Sigmoid colon (tissue), 7 donors: ENCODE data around the gene ROBO3. TPM values are rescaled to one million over a fixed set of nuclear protein-coding genes. Genes with fewer than 3 reads are reported as not detected.

Source experiments
- DNase-seq: peaks from one replicate; pipeline ENCODE4 v3.0.0-alpha.2; 2019
- H3K27ac ChIP-seq, 4 donors: fragments of 200-600 bp; sonication (generic); one replicate each; pipeline ENCODE4 v1.5.1; 2016 to 2019; ENCODE audit warnings: mild to moderate bottlenecking in 1 of 4
- H3K27me3 ChIP-seq, 3 donors: fragments of 200-600 bp; sonication (generic); one replicate each; pipeline ENCODE4 v1.5.1; 2019; ENCODE audit warnings: mild to moderate bottlenecking in 1 of 3
- H3K36me3 ChIP-seq, 4 donors: fragments of 200-600 bp; sonication (generic); one replicate each; pipeline ENCODE4 v1.5.1; 2016 to 2019
- H3K4me1 ChIP-seq, 4 donors: fragments of 200-600 bp; sonication (generic); one replicate each; pipeline ENCODE4 v1.5.1; 2017 to 2019
- H3K4me3 ChIP-seq, 4 donors: fragments of 200-600 bp; sonication (generic); one replicate each; pipeline ENCODE4 v1.5.1; 2017 to 2019; ENCODE audit warnings: mild to moderate bottlenecking in 2 of 4, moderate library complexity in 1 of 4
- H3K9me3 ChIP-seq, 4 donors: fragments of 200-600 bp in 3 of 4; sonication (generic) in 3 of 4; one replicate each; pipeline versions ENCODE4 v1.5.1 to v1.6.1; 2013 to 2019
- EP300 ChIP-seq, 4 donors: sonication (generic); formaldehyde crosslinking; IDR thresholded peaks; one replicate each; pipeline ENCODE4 v1.6.1; 2017; ENCODE audit warnings: antibody characterized with exemption in 4 of 4
- POLR2A ChIP-seq, 2 donors: fragments of 450-650 bp; IDR thresholded peaks; one replicate each; pipeline ENCODE4 v1.6.1; 2016; ENCODE audit warnings: antibody characterized with exemption in 2 of 2, mild to moderate bottlenecking in 2 of 2, moderate library complexity in 2 of 2
- POLR2AphosphoS5 ChIP-seq, 4 donors: sonication (generic); formaldehyde crosslinking; IDR thresholded peaks; one replicate each; pipeline ENCODE4 v1.6.1; 2017; ENCODE audit warnings: antibody characterized with exemption in 4 of 4
- whole genome bisulfite sequencing, 2 donors: extraction: QIAGEN DNeasy Blood & Tissue Kit; methylation state at CpG; one replicate each; pipeline ENCODE4 v1.1.7; 2013; 5-methylcytosine and 5-hydroxymethylcytosine counted together
- intact Hi-C: fragments of 100-400 bp; cut with DNase I; formaldehyde crosslinking; loops from one replicate; pipeline ENCODE4 v1.15.1; 2023
- polyA plus RNA-seq, 3 donors: library from polyadenylated mRNA; stranded (reverse); fragments of 200-250 nt; gene quantifications; one replicate each; pipeline ENCODE4 v1.2.3, GENCODE V29; 2013
- total RNA-seq, 4 donors: library from RNA; depleted of rRNA; stranded (reverse); fragments of >200 nt; gene quantifications; one replicate each; pipeline ENCODE4 v1.1.0, GENCODE V29; 2016
- TF ChIP-seq, protein P1 (sequence below), 4 experiments: fragments of 450-650 bp in 3 of 4; fragments of 200-600 bp in 1 of 4; IDR thresholded peaks; one replicate each; pipeline ENCODE4 v1.5.1; 2016 to 2019; ENCODE audit warnings: antibody characterized with exemption in 4 of 4, mild to moderate bottlenecking in 3 of 4, moderate library complexity in 2 of 4
- donor health status: healthy with polysubstance abuse.
- donor health status: Bipolar disorder and iron deficiency.
- donor health status: healthy.

Gene ROBO3
- total and polyA plus RNA-seq, 7 donors: 1.6 to 37.7 (median 9.1) TPM

DNA sequence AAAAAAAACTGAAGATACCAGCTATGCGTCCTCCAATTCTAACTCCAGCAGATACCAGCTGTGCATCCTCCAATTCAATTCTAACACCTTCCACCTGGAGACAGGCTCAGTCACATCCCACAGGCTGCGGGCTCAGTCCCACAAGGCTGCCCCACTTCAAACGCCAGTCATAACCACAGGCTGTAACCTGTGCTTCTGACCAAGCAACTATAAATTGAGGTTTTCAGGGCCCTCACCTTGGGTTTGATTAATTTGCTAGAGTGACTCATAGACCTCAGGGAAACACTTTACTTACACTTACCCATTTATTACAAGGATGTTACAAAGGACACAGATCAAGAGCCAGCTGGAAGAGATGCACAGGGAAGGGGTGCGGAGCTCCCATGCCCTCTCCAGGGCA lies 32.7 kb upstream of the ROBO3 start:
- intact Hi-C loops: no loop called here
- H3K27ac ChIP-seq: no peak overlapping the region

DNA sequence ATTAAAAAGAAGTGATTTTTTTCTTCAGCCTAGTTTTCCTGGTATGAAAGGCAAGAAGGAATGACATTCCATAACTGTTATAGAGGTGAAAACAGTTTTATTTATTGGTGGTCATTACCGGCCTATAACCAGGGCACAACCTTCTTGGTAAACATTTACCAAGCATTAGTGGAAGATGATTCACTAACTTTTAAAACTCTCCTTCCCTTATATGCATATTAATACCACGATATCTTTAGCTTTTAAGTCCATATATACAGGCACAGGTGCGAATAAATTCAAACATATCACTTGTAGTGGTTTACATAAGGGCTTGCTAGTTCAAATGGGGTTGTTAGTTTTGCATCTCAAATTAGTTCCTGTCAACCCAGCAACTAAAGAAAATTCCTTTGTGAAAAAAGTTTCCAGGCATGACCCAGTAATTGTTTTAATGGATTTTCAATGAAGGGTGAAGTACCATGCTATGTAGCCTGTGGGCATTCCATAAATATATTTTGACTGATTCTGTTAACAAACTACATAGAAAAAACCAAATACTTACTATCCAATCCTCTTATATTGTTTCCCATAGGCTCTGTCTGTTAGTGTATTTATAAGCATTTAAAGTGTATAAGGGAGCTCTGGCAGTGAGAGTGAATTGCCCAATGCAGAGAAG lies 30.6 kb upstream of the ROBO3 start:
- TF ChIP-seq POLR2A (IDR thresholded peaks at IDR 0.05) (no peak), POLR2AphosphoS5 (IDR thresholded peaks at IDR 0.05) (no peak), EP300 (IDR thresholded peaks at IDR 0.05) (no peak)
- TF ChIP-seq, protein P1, sequence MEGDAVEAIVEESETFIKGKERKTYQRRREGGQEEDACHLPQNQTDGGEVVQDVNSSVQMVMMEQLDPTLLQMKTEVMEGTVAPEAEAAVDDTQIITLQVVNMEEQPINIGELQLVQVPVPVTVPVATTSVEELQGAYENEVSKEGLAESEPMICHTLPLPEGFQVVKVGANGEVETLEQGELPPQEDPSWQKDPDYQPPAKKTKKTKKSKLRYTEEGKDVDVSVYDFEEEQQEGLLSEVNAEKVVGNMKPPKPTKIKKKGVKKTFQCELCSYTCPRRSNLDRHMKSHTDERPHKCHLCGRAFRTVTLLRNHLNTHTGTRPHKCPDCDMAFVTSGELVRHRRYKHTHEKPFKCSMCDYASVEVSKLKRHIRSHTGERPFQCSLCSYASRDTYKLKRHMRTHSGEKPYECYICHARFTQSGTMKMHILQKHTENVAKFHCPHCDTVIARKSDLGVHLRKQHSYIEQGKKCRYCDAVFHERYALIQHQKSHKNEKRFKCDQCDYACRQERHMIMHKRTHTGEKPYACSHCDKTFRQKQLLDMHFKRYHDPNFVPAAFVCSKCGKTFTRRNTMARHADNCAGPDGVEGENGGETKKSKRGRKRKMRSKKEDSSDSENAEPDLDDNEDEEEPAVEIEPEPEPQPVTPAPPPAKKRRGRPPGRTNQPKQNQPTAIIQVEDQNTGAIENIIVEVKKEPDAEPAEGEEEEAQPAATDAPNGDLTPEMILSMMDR (IDR thresholded peaks at IDR 0.05): no peak
- 15 to 63% methylated on average over 3 of the region's 3 CpGs for WGBS, 2 donors
- intact Hi-C loops: loop anchor here (5.0 kb wide), 1 partner anchor 43 kb away; no protein-coding TSS in a partner anchor

More for the DNA sequence above, 32.7 kb upstream of the ROBO3 start:
- WGBS, 2 donors: 75 to 83% methylated on average over 4 of the region's 4 CpGs
- Histone ChIP-seq H3K4me3 (no peak overlapping the region), H3K36me3 (no peaks in the 10 kb centered on the region), H3K4me1 (peaks cover 0 to 8% (median 4%) of the 10 kb centered on the region in 4 donors), H3K27me3 (peaks cover 0 to under 1% (median 0%) of the 10 kb centered on the region in 3 donors), H3K9me3 (no peaks in the 10 kb centered on the region)
- no peak for DNase-seq
- TF ChIP-seq EP300 (IDR thresholded peaks at IDR 0.05): no peak
- no peak for TF ChIP-seq POLR2AphosphoS5 (IDR thresholded peaks at IDR 0.05)
- TF ChIP-seq, protein P1 (IDR thresholded peaks at IDR 0.05): no peak
- no peak for TF ChIP-seq POLR2A (IDR thresholded peaks at IDR 0.05)

DNA sequence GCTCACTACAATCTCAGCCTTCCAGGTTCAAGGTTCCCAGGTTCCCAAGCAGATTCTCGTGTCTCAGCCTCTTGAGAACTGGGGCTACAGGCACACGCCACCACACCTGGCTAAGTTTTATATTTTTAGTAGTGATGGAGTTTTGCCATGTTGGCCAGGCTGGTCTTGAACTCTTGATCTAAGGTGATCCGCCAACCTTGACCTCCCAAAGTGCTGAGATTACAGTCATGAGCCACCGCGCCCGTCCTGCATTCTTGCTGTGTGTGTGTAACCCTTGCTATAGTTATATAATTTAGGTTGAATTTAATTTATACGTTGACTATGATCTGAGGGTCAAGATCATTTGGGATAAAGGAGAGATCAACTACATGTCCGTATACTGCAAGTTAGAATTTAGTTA lies 29.3 kb upstream of the ROBO3 start:
- no peak for DNase-seq
- intact Hi-C loops: loop anchor here (2.0 to 5.0 kb wide), 2 partner anchors 41 to 73 kb away; partner anchors contain the start of gene ESAM
- Histone ChIP-seq H3K27ac (peak overlapping the region in 2 of 4 donors; percentile 75 to 84), H3K36me3 (no peaks in the 10 kb centered on the region), H3K9me3 (no peaks in the 10 kb centered on the region), H3K4me1 (peaks cover 0 to 20% (median 17%) of the 10 kb centered on the region in 4 donors), H3K4me3 (peak overlapping the region in 2 of 4 donors; percentile 42 to 46), H3K27me3 (peaks cover 13 to 34% (median 31%) of the 10 kb centered on the region in 3 donors)
- 84 to 92% methylated on average over 8 of the region's 8 CpGs for WGBS, 2 donors
- TF ChIP-seq POLR2A (IDR thresholded peaks at IDR 0.05) (no peak), EP300 (IDR thresholded peaks at IDR 0.05) (no peak), POLR2AphosphoS5 (IDR thresholded peaks at IDR 0.05) (no peak)
- TF ChIP-seq, protein P1 (IDR thresholded peaks at IDR 0.05): no peak

More for the DNA sequence above, 30.6 kb upstream of the ROBO3 start:
- Histone ChIP-seq H3K27me3 (peaks cover 9 to 21% (median 18%) of the 10 kb centered on the region in 3 donors), H3K9me3 (no peaks in the 10 kb centered on the region), H3K4me1 (peaks cover 0 to 16% (median 13%) of the 10 kb centered on the region in 4 donors), H3K4me3 (no peak overlapping the region), H3K36me3 (no peaks in the 10 kb centered on the region), H3K27ac (no peak overlapping the region)
- no peak for DNase-seq

DNA sequence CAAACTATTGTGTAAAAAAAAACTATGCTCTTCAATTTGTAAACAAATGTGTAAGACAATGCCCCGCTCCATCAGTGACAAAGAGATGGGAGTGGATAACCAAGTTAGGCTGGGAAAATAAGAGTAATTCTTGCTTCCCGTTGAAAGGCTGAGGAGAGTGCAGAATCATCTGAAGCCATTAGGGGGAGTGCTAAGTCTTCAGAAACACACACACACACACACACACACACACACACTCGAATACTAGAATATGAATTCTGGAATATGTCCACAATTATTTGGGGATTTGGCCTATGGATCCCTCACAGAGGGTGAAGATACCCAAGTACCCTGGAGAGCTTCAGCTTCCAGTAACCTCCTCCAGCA lies 27.8 kb upstream of the ROBO3 start:
- Histone ChIP-seq H3K27me3 (peaks cover 24 to 50% (median 39%) of the 10 kb centered on the region in 3 donors), H3K36me3 (no peaks in the 10 kb centered on the region), H3K9me3 (no peaks in the 10 kb centered on the region), H3K4me1 (peaks cover 0 to 20% (median 17%) of the 10 kb centered on the region in 4 donors), H3K27ac (peak overlapping the region in 1 of 4 donors; percentile 84), H3K4me3 (no peak overlapping the region)
- intact Hi-C loops: loop anchor here (1.0 to 5.0 kb wide), 5 partner anchors 37 to 193 kb away; partner anchors contain the start of genes ESAM and MSANTD2
- TF ChIP-seq POLR2A (IDR thresholded peaks at IDR 0.05) (no peak), POLR2AphosphoS5 (IDR thresholded peaks at IDR 0.05) (no peak), EP300 (IDR thresholded peaks at IDR 0.05) (no peak)
- TF ChIP-seq, protein P1 (IDR thresholded peaks at IDR 0.05): no peak
- DNase-seq: no peak
- 14 to 16% methylated on average over 3 of the region's 3 CpGs for WGBS, 2 donors
